HL-60 (cell line): ENCODE results near the gene EMID1.

Source experiments
- DNase-seq, 2 experiments: peaks; one replicate each; pipeline ENCODE4 v3.0.0-alpha.2; 2010 to 2020; ENCODE audit warnings: low read depth in 1 of 2, low spot score in 1 of 2
- H3K27ac ChIP-seq: fragments of 250-450 bp; sonication (Bioruptor Pico); replicated peaks from 2 replicates; pipeline ENCODE4 v1.5.1; 2020; ENCODE audit warnings: mild to moderate bottlenecking, moderate library complexity
- H3K27me3 ChIP-seq: fragments of 250-450 bp; sonication (Bioruptor Pico); 2 replicates; pipeline ENCODE4 v1.5.1; 2021; ENCODE audit warnings: mild to moderate bottlenecking, moderate library complexity; ENCODE audit not compliant: insufficient read depth, poor library complexity, severe bottlenecking
- H3K4me3 ChIP-seq: replicated peaks from 2 replicates; pipeline ENCODE4 v1.5.1; 2011; ENCODE audit warnings: mild to moderate bottlenecking, control low read depth, low read length; ENCODE audit not compliant: insufficient read depth
- CTCF ChIP-seq: IDR thresholded peaks from one replicate; pipeline ENCODE4 v1.5.1; 2011; ENCODE audit warnings: low read length, control low read depth, inconsistent platforms; ENCODE audit not compliant: insufficient read depth
- GABPA ChIP-seq: IDR thresholded peaks from 2 replicates; pipeline ENCODE4 v1.6.1; 2012; ENCODE audit warnings: low read depth
- POLR2AphosphoS5 ChIP-seq: IDR thresholded peaks from 2 replicates; pipeline ENCODE4 v1.6.1; 2012; ENCODE audit warnings: low read depth
- REST ChIP-seq: IDR thresholded peaks from 2 replicates; pipeline ENCODE4 v1.6.1; 2012; ENCODE audit warnings: low read depth; ENCODE audit not compliant: insufficient replicate concordance
- SPI1 ChIP-seq: IDR thresholded peaks from 2 replicates; pipeline ENCODE4 v1.6.1; 2012; ENCODE audit warnings: low read depth, mild to moderate bottlenecking, borderline replicate concordance

The EMID1 gene

GRCh38 chr22:29265305-29265704 is 59.6 kb downstream of the EMID1 start:
- H3K27me3 ChIP-seq: no peaks in the 10 kb centered on the region
- H3K27ac ChIP-seq: no peak overlapping the region
- TF ChIP-seq GABPA (no peak), REST (no peak), CTCF (no peak), SPI1 (no peak), POLR2AphosphoS5 (no peak)
- no peak overlapping the region for H3K4me3 ChIP-seq
- DNase-seq: no peak

- DNase-seq: no peak
- TF ChIP-seq GABPA (no peak), POLR2AphosphoS5 (no peak; the same call in 1 of the 2 replicates), REST (no peak), SPI1 (no peak), CTCF (no peak)
- no peak overlapping the region for H3K27ac ChIP-seq
- no peaks in the 10 kb centered on the region for H3K27me3 ChIP-seq
- H3K4me3 ChIP-seq: no peak overlapping the region
Observed at GRCh38 chr22:29265929-29266328, 60.2 kb downstream of the EMID1 start.

- TF ChIP-seq REST (no peak), SPI1 (no peak), CTCF (no peak), GABPA (no peak), POLR2AphosphoS5 (no peak)
- Histone ChIP-seq H3K4me3 (peak overlapping the region; percentile 82), H3K27ac (peak overlapping the region; percentile 100), H3K27me3 (no peaks in the 10 kb centered on the region)
- DNase-seq: no peak
Observed at GRCh38 chr22:29266564-29267461, 61.1 kb downstream of the EMID1 start.
